HepG2 (cell line): ENCODE data around the gene GFY. TPM values are rescaled to one million over a fixed set of nuclear protein-coding genes. Genes with fewer than 3 reads are reported as not detected.

Source experiments
- ADNP ChIP-seq: sonication (generic); formaldehyde crosslinking; IDR thresholded peaks from 2 replicates; pipeline ENCODE4 v1.4.0; 2020; ENCODE audit warnings: missing genetic modification reagents
- KAT7 ChIP-seq: IDR thresholded peaks from 2 replicates; pipeline ENCODE4 v1.6.1; 2018; ENCODE audit warnings: borderline replicate concordance, missing compliant biosample characterization
- NR2F2 ChIP-seq: IDR thresholded peaks from 2 replicates; pipeline ENCODE4 v1.6.1; 2012; ENCODE audit warnings: low read depth, inconsistent platforms, borderline replicate concordance
- RERE ChIP-seq: IDR thresholded peaks from 2 replicates; pipeline ENCODE4 v1.6.1; 2016; ENCODE audit warnings: low read depth, missing genetic modification reagents, missing compliant biosample characterization
- THAP8 ChIP-seq: sonication (generic); formaldehyde crosslinking; IDR thresholded peaks from 2 replicates; pipeline ENCODE4 v1.5.1; 2020; ENCODE audit warnings: missing genetic modification reagents, mild to moderate bottlenecking, borderline replicate concordance
- ZFP36 ChIP-seq: fragments of 150-350 bp; IDR thresholded peaks from 2 replicates; pipeline ENCODE4 v1.6.1; 2018; ENCODE audit warnings: borderline replicate concordance, low read length, low read depth; ENCODE audit not compliant: partially characterized antibody
- ZFP62 ChIP-seq: sonication (generic); formaldehyde crosslinking; IDR thresholded peaks from 2 replicates; pipeline ENCODE4 v1.4.0; 2020; ENCODE audit warnings: missing genetic modification reagents
- ZFX ChIP-seq: sonication (generic); formaldehyde crosslinking; IDR thresholded peaks from 2 replicates; pipeline ENCODE4 v1.4.0; 2020; ENCODE audit warnings: mild to moderate bottlenecking, low read depth, missing genetic modification reagents, moderate library complexity
- ZMAT5 ChIP-seq: sonication (generic); formaldehyde crosslinking; IDR thresholded peaks from 2 replicates; pipeline ENCODE4 v1.5.0; 2020; ENCODE audit warnings: mild to moderate bottlenecking, low read depth, missing genetic modification reagents, borderline replicate concordance
- ZNF263 ChIP-seq: sonication (generic); formaldehyde crosslinking; IDR thresholded peaks from 2 replicates; pipeline ENCODE4 v1.4.0; 2020; ENCODE audit warnings: missing genetic modification reagents
- ZNF30 ChIP-seq: sonication (generic); formaldehyde crosslinking; IDR thresholded peaks from 2 replicates; pipeline ENCODE4 v1.5.0; 2020; ENCODE audit warnings: mild to moderate bottlenecking, missing genetic modification reagents
- ZNF33B ChIP-seq: sonication (generic); formaldehyde crosslinking; IDR thresholded peaks from 2 replicates; pipeline ENCODE4 v1.5.1; 2020; ENCODE audit warnings: mild to moderate bottlenecking, missing genetic modification reagents
- ZNF414 ChIP-seq: sonication (generic); formaldehyde crosslinking; IDR thresholded peaks from 2 replicates; pipeline ENCODE4 v1.5.0; 2020; ENCODE audit warnings: missing genetic modification reagents
- ZNF609 ChIP-seq: sonication (generic); formaldehyde crosslinking; IDR thresholded peaks from 2 replicates; pipeline ENCODE4 v1.4.0; 2020; ENCODE audit warnings: mild to moderate bottlenecking, missing genetic modification reagents, borderline replicate concordance
- ZNF850 ChIP-seq: sonication (generic); formaldehyde crosslinking; conservative IDR thresholded peaks from 2 replicates; pipeline ENCODE4 v1.9.0; 2021; ENCODE audit warnings: mild to moderate bottlenecking, missing genetic modification reagents
- polyA plus RNA-seq, 8 experiments: library from polyadenylated mRNA; depleted of rRNA in 3 of 8; stranded (reverse) in 7 of 8; unstranded in 1 of 8; fragments of >200 nt; fragmentation: Illumina TruSeq in 4 of 8; extraction: Trizol in 4 of 8; gene quantifications; 2 replicates each; pipeline versions ENCODE4 v1.2.1 to v1.2.3, GENCODE V29; 2011 to 2016; ENCODE audit warnings: low read depth in 4 of 8, missing spikeins in 1 of 8, mixed read lengths in 1 of 8; ENCODE audit not compliant: insufficient read depth in 1 of 8
- total RNA-seq, 5 experiments: library from RNA; depleted of rRNA; stranded (reverse); fragments of >200 nt; fragmentation: Illumina TruSeq; extraction: Trizol; gene quantifications; 2 replicates each; pipeline ENCODE4 v1.2.3, GENCODE V29; 2016; ENCODE audit warnings: low read depth in 1 of 5

The GFY gene
- total and polyA plus RNA-seq, 2 of the 13 experiments (the other 11 are each of a cell fraction or from before 2014, with no cell fraction given), result not detected

GRCh38 chr19:49443366-49444099 is 18.3 kb downstream of the GFY start (continued):
- TF ChIP-seq RERE (CRISPR knock-in tag) (no peak), ZFX (CRISPR knock-in tag) (peak; percentile 73), ZNF33B (CRISPR knock-in tag) (no peak), NR2F2 (peak; percentile 43; the same call in 1 of the 2 replicates), ZNF414 (peak; percentile 86; the same call in 1 of the 2 replicates), ADNP (CRISPR knock-in tag) (no peak), ZNF30 (CRISPR knock-in tag) (no peak), ZNF609 (CRISPR knock-in tag) (no peak), ZFP36 (no peak), THAP8 (no peak), ZNF850 (0 out of 2 replicates have a peak, but pooled peaks have one; percentile 35), ZNF263 (CRISPR knock-in tag) (peak; percentile 37), KAT7 (no peak), ZFP62 (CRISPR knock-in tag) (peak; percentile 93; the same call in 1 of the 2 replicates), ZMAT5 (CRISPR knock-in tag) (no peak)
